Neuronal stem cell (in vitro differentiated cells): ENCODE data around the gene ZNF268. TPM values are rescaled to one million over a fixed set of nuclear protein-coding genes. Genes with fewer than 3 reads are reported as not detected.

ENCODE experiments used
- DNase-seq: peaks from one replicate; pipeline ENCODE4 v3.0.0-alpha.2; 2013; ENCODE audit warnings: low spot score
- H2AFZ ChIP-seq: one replicate; pipeline ENCODE4 v1.6.1; 2013; ENCODE audit warnings: mild to moderate bottlenecking, low read length, inconsistent platforms
- H2AK5ac ChIP-seq: 2 replicates; pipeline ENCODE4 v1.6.1; 2013; ENCODE audit warnings: low read depth, mild to moderate bottlenecking, inconsistent platforms, low read length, moderate library complexity, mixed read lengths
- H2BK120ac ChIP-seq: 2 replicates; pipeline ENCODE4 v1.6.1; 2013; ENCODE audit warnings: low read depth, mild to moderate bottlenecking, inconsistent platforms, low read length, moderate library complexity, mixed read lengths
- H2BK12ac ChIP-seq: one replicate; pipeline ENCODE4 v1.6.1; 2013; ENCODE audit warnings: low read length, inconsistent platforms
- H2BK15ac ChIP-seq: 2 replicates; pipeline ENCODE4 v1.6.1; 2013; ENCODE audit warnings: mild to moderate bottlenecking, low read length, inconsistent platforms, mixed read lengths
- H2BK5ac ChIP-seq: one replicate; pipeline ENCODE4 v1.6.1; 2013; ENCODE audit warnings: inconsistent platforms, mild to moderate bottlenecking, low read length, moderate library complexity
- H3K14ac ChIP-seq: one replicate; pipeline ENCODE4 v1.6.1; 2013; ENCODE audit warnings: low read length, inconsistent platforms
- H3K18ac ChIP-seq: 2 replicates; pipeline ENCODE4 v1.6.1; 2013; ENCODE audit warnings: low read length, inconsistent platforms
- H3K23ac ChIP-seq: 2 replicates; pipeline ENCODE4 v1.6.1; 2013; ENCODE audit warnings: low read depth, mild to moderate bottlenecking, mixed read lengths, low read length, inconsistent platforms; ENCODE audit not compliant: poor library complexity
- H3K27ac ChIP-seq: replicated peaks from 3 replicates; pipeline ENCODE4 v1.5.1; 2013; ENCODE audit warnings: low read length, inconsistent platforms
- H3K27me3 ChIP-seq, 3 experiments: 2 replicates each; pipeline ENCODE4 v1.6.1; 2013; ENCODE audit warnings: low read length in 3 of 3, mild to moderate bottlenecking in 2 of 3, inconsistent platforms in 1 of 3, low read depth in 1 of 3, mixed read lengths in 1 of 3, moderate library complexity in 1 of 3; ENCODE audit not compliant: control insufficient read depth in 3 of 3, insufficient read depth in 3 of 3
- H3K36me3 ChIP-seq, 2 donors: replicated peaks in 1 of 2; 2 replicates each; pipeline ENCODE4 v1.6.1; 2013; ENCODE audit warnings: low read length in 2 of 2; ENCODE audit not compliant: control insufficient read depth in 2 of 2, insufficient read depth in 2 of 2
- H3K4ac ChIP-seq: 2 replicates; pipeline ENCODE4 v1.6.1; 2013; ENCODE audit warnings: inconsistent platforms, mild to moderate bottlenecking, low read length, moderate library complexity
- H3K4me1 ChIP-seq, 2 donors: 1 replicate in 1 of 2; 2 replicates in 1 of 2; pipeline ENCODE4 v1.6.1; 2013; ENCODE audit warnings: low read length in 2 of 2, low read depth in 1 of 2; ENCODE audit not compliant: control insufficient read depth in 2 of 2, insufficient read depth in 1 of 2
- H3K4me2 ChIP-seq: one replicate; pipeline ENCODE4 v1.6.1; 2013; ENCODE audit warnings: mild to moderate bottlenecking, low read length, inconsistent platforms; ENCODE audit not compliant: insufficient read depth, poor library complexity, severe bottlenecking
- H3K4me3 ChIP-seq, 2 donors: 2 replicates each; pipeline ENCODE4 v1.5.1; 2013; ENCODE audit warnings: low read length in 2 of 2, mild to moderate bottlenecking in 2 of 2, inconsistent platforms in 1 of 2, moderate library complexity in 1 of 2
- H3K79me1 ChIP-seq: one replicate; pipeline ENCODE4 v1.6.1; 2013; ENCODE audit warnings: low read depth, mild to moderate bottlenecking, inconsistent platforms, low read length, moderate library complexity
- H3K9ac ChIP-seq: one replicate; pipeline ENCODE4 v1.6.1; 2013; ENCODE audit warnings: mild to moderate bottlenecking, low read depth, low read length, inconsistent platforms; ENCODE audit not compliant: poor library complexity
- H3K9me3 ChIP-seq, 2 donors: replicated peaks in 1 of 2; 2 replicates each; pipeline versions ENCODE3 to v1.6.1; 2013; ENCODE audit warnings: low read length in 2 of 2, mild to moderate bottlenecking in 2 of 2, inconsistent platforms in 1 of 2, low read depth in 1 of 2, mixed read lengths in 1 of 2, moderate library complexity in 1 of 2; ENCODE audit not compliant: control insufficient read depth in 2 of 2, insufficient read depth in 1 of 2
- H4K8ac ChIP-seq: one replicate; pipeline ENCODE4 v1.6.1; 2013; ENCODE audit warnings: low read depth, mild to moderate bottlenecking, inconsistent platforms, low read length, moderate library complexity
- H4K91ac ChIP-seq: one replicate; pipeline ENCODE4 v1.6.1; 2013; ENCODE audit warnings: low read length, low read depth, mild to moderate bottlenecking, inconsistent platforms; ENCODE audit not compliant: poor library complexity
- WGBS, 2 donors: extraction: QIAGEN DNeasy Blood & Tissue Kit; methylation state at CpG; one replicate each; pipeline ENCODE4 v1.1.7; 2013; ENCODE audit warnings: missing lambda C conversion rate in 2 of 2, mixed read lengths in 1 of 2; ENCODE audit not compliant: insufficient read length in 2 of 2, insufficient replicate concordance in 1 of 2; ENCODE audit errors: extremely low coverage in 2 of 2; 5-methylcytosine and 5-hydroxymethylcytosine counted together
- polyA plus RNA-seq, 2 experiments: library from polyadenylated mRNA; stranded (reverse); fragments of 200-250 nt; gene quantifications; one replicate each; pipeline ENCODE4 v1.2.3, GENCODE V29; 2013

ZNF268 gene
- 9.0 TPM for polyA plus RNA-seq (2013, experiment 1 of 2)
- polyA plus RNA-seq (2013, experiment 2 of 2) = 9.5 TPM

DNA sequence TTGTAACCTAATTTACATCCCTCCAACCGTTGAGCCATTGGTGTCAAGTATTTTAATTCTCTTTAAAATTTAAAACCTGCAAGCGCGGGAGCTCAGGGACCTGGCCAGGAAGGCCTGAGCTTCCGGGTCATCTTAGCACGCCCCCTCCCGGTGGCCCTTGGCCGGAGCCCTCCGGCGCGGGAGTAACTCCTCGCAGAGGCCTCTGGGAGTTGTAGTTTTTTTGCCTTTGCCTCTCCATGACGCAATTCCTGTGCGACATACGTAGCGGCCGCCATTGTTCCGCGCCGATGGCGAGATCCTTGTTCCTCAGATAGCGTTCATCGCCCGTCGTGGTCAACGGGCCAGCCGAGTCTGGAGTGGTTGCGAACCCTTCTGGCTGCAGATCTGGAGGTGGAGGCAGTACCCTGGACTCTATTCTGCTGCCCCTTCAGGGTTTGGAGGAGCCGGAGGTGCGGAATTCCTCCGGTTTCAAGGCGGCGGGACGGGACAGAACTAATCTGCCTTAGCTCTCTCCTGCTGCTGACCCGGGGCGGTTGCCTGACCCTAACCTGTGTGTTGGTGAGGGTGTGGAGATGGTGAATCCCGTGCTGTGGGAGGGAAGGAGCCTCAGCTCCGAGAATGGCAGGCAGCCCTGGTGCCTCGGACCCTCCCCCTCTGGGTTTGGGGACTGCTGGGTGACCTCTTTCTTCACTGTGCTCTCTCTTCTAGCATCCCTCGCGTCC is at the start of gene ZNF268:
TSS of gene ZNF268 (plus strand) at position 258 of the 722 bp plus-strand sequence. CDS start 503 bp downstream, outside the sequence.
- Histone ChIP-seq H2BK15ac (no peak within 1 kb of the TSS), H2AFZ (peak within 1 kb of the TSS; percentile 91), H3K4me3 (peak within 1 kb of the TSS; percentile 86 to 91), H3K4me1 (no peaks in the 10 kb centered on the region), H2BK120ac (no peak within 1 kb of the TSS), H3K27ac (no peak within 1 kb of the TSS), H3K79me1 (peaks cover 11% of the 10 kb centered on the region), H3K27me3 (no peaks in the 10 kb centered on the region), H3K23ac (peak within 1 kb of the TSS; percentile 22), H3K18ac (peak within 1 kb of the TSS; percentile 93), H2AK5ac (peak within 1 kb of the TSS; percentile 64), H3K14ac (peak within 1 kb of the TSS; percentile 92), H3K9me3 (peaks cover 31 to 54% of the 10 kb centered on the region in 2 donors), H3K4me2 (peak within 1 kb of the TSS; percentile 93), H2BK5ac (peak within 1 kb of the TSS; percentile 77), H4K8ac (no peak within 1 kb of the TSS), H4K91ac (no peak within 1 kb of the TSS), H3K36me3 (peaks cover 29 to 42% of the 10 kb centered on the region in 2 donors), H3K4ac (peak within 1 kb of the TSS; percentile 56), H2BK12ac (no peak within 1 kb of the TSS), H3K9ac (peak within 1 kb of the TSS; percentile 99)
- peak; percentile 93 for DNase-seq
- no CpG with 5 or more reads among the region's 40 CpGs for WGBS, 2 donors

DNA sequence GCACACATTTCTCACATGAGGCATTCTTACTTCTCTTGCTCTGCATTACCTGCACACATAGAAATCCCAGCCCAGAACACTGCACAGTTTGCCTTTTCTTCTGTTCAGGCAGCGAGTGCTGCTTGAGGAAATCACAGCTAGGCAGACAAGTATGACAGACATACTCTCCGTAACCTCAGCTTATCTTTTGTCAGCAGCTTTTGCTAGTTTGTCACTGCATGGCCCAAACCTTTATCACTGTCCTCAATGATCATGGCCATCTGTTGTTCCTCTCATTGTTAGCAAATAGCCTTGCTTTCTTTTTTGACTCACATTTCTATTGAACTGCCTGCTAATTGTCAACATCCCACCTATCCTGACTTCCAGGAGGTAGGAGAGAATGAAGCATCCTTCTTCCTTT is 45.5 kb upstream of the ZNF268 start:
- no peak overlapping the region for H2BK15ac ChIP-seq
- WGBS, 2 donors = no CpG with 5 or more reads among the region's 2 CpGs
- no peak overlapping the region for H2BK120ac ChIP-seq
- no peak for DNase-seq
- no peak overlapping the region for H3K18ac ChIP-seq
- no peak overlapping the region for H2AFZ ChIP-seq
- H4K8ac ChIP-seq = no peak overlapping the region
- H4K91ac ChIP-seq = no peak overlapping the region
- no peak overlapping the region for H2BK12ac ChIP-seq
- H3K4ac ChIP-seq = no peak overlapping the region
- no peak overlapping the region for H3K27ac ChIP-seq
- no peak overlapping the region for H2BK5ac ChIP-seq
- H3K9ac ChIP-seq = no peak overlapping the region
- H3K4me3 ChIP-seq = no peak overlapping the region
- H3K4me2 ChIP-seq = no peak overlapping the region
- H3K9me3 ChIP-seq = peaks cover 52 to 94% of the 10 kb centered on the region in 2 donors
- H2AK5ac ChIP-seq = no peak overlapping the region
- peaks cover 5% of the 10 kb centered on the region for H3K79me1 ChIP-seq
- H3K4me1 ChIP-seq = no peaks in the 10 kb centered on the region
- H3K14ac ChIP-seq = no peak overlapping the region
- H3K23ac ChIP-seq = no peak overlapping the region
- H3K36me3 ChIP-seq = peaks cover 34 to 93% of the 10 kb centered on the region in 2 donors
- no peaks in the 10 kb centered on the region for H3K27me3 ChIP-seq

DNA sequence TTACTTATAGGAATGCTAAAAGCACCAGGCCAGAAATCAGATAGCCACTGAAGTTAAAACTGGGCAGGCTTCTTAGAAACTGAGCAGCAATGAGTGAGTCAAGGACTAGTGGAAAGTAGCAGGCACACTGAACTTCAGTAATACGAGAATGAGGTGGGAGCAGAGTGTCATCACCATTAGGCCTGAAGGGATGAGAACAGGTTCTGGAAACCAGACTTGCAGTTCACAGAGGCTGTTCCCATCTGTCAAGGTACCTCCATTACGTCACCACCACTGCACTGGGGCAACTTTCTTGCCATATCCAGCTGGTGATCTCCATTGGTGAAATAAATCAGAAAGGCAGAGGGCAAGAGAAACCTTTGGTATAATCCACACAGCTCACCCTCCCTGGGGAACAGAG is 35.3 kb upstream of the ZNF268 start:
- Histone ChIP-seq H3K9ac (no peak overlapping the region), H2BK120ac (no peak overlapping the region), H3K27ac (no peak overlapping the region), H2AK5ac (no peak overlapping the region), H4K8ac (no peak overlapping the region), H3K4me1 (no peaks in the 10 kb centered on the region), H3K18ac (no peak overlapping the region), H3K79me1 (no peaks in the 10 kb centered on the region), H3K4me2 (no peak overlapping the region), H2AFZ (no peak overlapping the region), H3K27me3 (no peaks in the 10 kb centered on the region), H3K23ac (no peak overlapping the region), H2BK5ac (no peak overlapping the region), H2BK15ac (no peak overlapping the region), H3K14ac (no peak overlapping the region), H2BK12ac (no peak overlapping the region), H4K91ac (no peak overlapping the region), H3K9me3 (peaks cover 28 to 96% of the 10 kb centered on the region in 2 donors), H3K4ac (no peak overlapping the region), H3K36me3 (peaks cover 26 to 97% of the 10 kb centered on the region in 2 donors), H3K4me3 (no peak overlapping the region)
- no peak for DNase-seq
- no CpG with 5 or more reads among the region's 2 CpGs for WGBS, 2 donors

DNA sequence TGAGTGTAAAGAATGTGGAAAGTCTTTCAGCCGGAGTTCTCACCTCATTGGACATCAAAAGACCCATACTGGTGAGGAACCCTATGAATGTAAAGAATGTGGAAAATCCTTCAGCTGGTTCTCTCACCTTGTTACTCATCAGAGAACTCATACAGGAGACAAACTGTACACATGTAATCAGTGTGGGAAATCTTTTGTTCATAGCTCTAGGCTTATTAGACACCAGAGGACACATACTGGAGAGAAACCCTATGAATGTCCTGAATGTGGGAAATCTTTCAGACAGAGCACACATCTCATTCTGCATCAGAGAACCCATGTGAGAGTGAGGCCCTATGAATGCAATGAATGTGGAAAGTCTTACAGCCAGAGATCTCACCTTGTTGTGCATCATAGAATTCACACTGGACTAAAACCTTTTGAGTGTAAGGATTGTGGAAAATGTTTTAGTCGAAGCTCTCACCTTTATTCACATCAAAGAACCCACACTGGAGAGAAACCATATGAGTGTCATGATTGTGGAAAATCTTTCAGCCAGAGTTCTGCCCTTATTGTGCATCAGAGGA is 25.1 kb upstream of the ZNF268 start:
- Histone ChIP-seq H3K27ac (no peak overlapping the region), H4K91ac (no peak overlapping the region), H3K9me3 (peaks cover 42 to 90% of the 10 kb centered on the region in 2 donors), H2BK120ac (no peak overlapping the region), H2AK5ac (no peak overlapping the region), H3K27me3 (no peaks in the 10 kb centered on the region), H2BK15ac (no peak overlapping the region), H3K23ac (no peak overlapping the region), H3K36me3 (peaks cover 31 to 80% of the 10 kb centered on the region in 2 donors), H3K4me2 (no peak overlapping the region), H4K8ac (no peak overlapping the region), H2BK12ac (no peak overlapping the region), H3K4me1 (no peaks in the 10 kb centered on the region), H2AFZ (no peak overlapping the region), H2BK5ac (no peak overlapping the region), H3K14ac (no peak overlapping the region), H3K4me3 (no peak overlapping the region), H3K18ac (no peak overlapping the region), H3K79me1 (no peaks in the 10 kb centered on the region), H3K4ac (no peak overlapping the region), H3K9ac (no peak overlapping the region)
- WGBS, 2 donors = no CpG with 5 or more reads among the region's 2 CpGs
- DNase-seq = no peak
